ENCODE data around the gene SRP54. TPM values are rescaled to one million over a fixed set of nuclear protein-coding genes. Genes with fewer than 3 reads are reported as not detected.

The SRP54 gene
- 10 to 100 TPM; 58.3 to 80.3 TPM for total RNA-seq
- 49.2 TPM for polyA plus RNA-seq (2013, experiment 1 of 2)
- polyA plus RNA-seq (2013, experiment 2 of 2), result 45.7 TPM
- long read RNA-seq, experiment 1, transcript SRP54-201 (16 exons, 2,279 nt), result major isoform, 12 of 35 reads
- long read RNA-seq, experiment 1, partial matches to known transcripts, result 16 of 35 reads
- long read RNA-seq, experiment 1, other reads (novel, unspliced or antisense), result 7 of 35 reads
- long read RNA-seq, experiment 2, transcript SRP54-201 (16 exons, 2,279 nt), result major isoform, 194 of 211 reads
- long read RNA-seq, experiment 2, partial matches to known transcripts, result 3 of 211 reads
- long read RNA-seq, experiment 2, other reads (novel, unspliced or antisense), result 12 of 211 reads
- long read RNA-seq, experiment 3, transcript SRP54-201 (16 exons, 2,279 nt), result major isoform, 437 of 482 reads
- long read RNA-seq, experiment 3, partial matches to known transcripts, result 20 of 482 reads
- long read RNA-seq, experiment 3, other reads (novel, unspliced or antisense), result 23 of 482 reads
- long read RNA-seq, experiment 4, transcript SRP54-201 (16 exons, 2,279 nt), result major isoform, 143 of 261 reads
- long read RNA-seq, experiment 4, partial matches to known transcripts, result 114 of 261 reads
- long read RNA-seq, experiment 4, other reads (novel, unspliced or antisense), result 3 of 261 reads

GRCh38 chr14:34982421-34983147 lies at the start of gene SRP54:
SRP54 (plus strand) TSS chr14:34982992; CDS start chr14:34996710, 13,718 bp downstream.
- H3K4me1 Mint-ChIP-seq, result peaks cover 11% of the 10 kb centered on the region
- H3K36me3 Mint-ChIP-seq (ENCODE audit: low read depth), result peaks cover 3% of the 10 kb centered on the region
- H3K9me3 Mint-ChIP-seq, result no peaks in the 10 kb centered on the region
- Histone ChIP-seq H3K27ac (ENCODE audit: low read depth, low read length) (peak within 1 kb of the TSS; percentile 96), H3K27me3 (ENCODE audit: control insufficient read depth, insufficient read depth, low read length, poor library complexity, severe bottlenecking) (no peaks in the 10 kb centered on the region), H3K4me1 (ENCODE audit: control insufficient read depth, insufficient read depth, low read length) (no peaks in the 10 kb centered on the region), H3K36me3 (ENCODE audit: control insufficient read depth, insufficient read depth, low read length) (peaks cover 5% of the 10 kb centered on the region), H3K4me3 (ENCODE audit: low read length) (peak within 1 kb of the TSS; percentile 97), H3K9me3 (ENCODE audit: control insufficient read depth, low read length) (no peaks in the 10 kb centered on the region), H3K9ac (ENCODE audit: extremely low read depth, low read length, poor library complexity, severe bottlenecking) (peak within 1 kb of the TSS; percentile 81)
- peak; percentile 46 for TF ChIP-seq CTCF (conservative IDR thresholded peaks at IDR 0.05)
- H3K4me3 Mint-ChIP-seq, result no peak within 1 kb of the TSS
- H3K27ac Mint-ChIP-seq, result no peak within 1 kb of the TSS
- 0% methylated on average over 31 to 45 of the region's 45 CpGs for WGBS, 2 experiments (ENCODE audit: insufficient coverage in 1 of 2, insufficient read length in 1 of 2)
- peaks cover 2% of the 10 kb centered on the region for H3K27me3 Mint-ChIP-seq (ENCODE audit: insufficient read depth)
- DNase-seq, result peak; percentile 100

GRCh38 chr14:34933301-34933700 lies 49.5 kb upstream of the SRP54 start:
- WGBS, 2 experiments (ENCODE audit: insufficient coverage in 1 of 2, insufficient read length in 1 of 2), result 100% methylated on average over 1 of the region's 2 CpGs
- H3K4me3 Mint-ChIP-seq, result no peak overlapping the region

More at GRCh38 chr14:34933301-34933700, 49.5 kb upstream of the SRP54 start:
- Mint-ChIP-seq H3K27ac (no peak overlapping the region), H3K27me3 (ENCODE audit: insufficient read depth) (no peaks in the 10 kb centered on the region), H3K4me1 (no peaks in the 10 kb centered on the region), H3K36me3 (ENCODE audit: low read depth) (no peaks in the 10 kb centered on the region), H3K9me3 (no peaks in the 10 kb centered on the region)
- Histone ChIP-seq H3K9me3 (ENCODE audit: control insufficient read depth, low read length) (no peaks in the 10 kb centered on the region), H3K4me1 (ENCODE audit: control insufficient read depth, insufficient read depth, low read length) (no peaks in the 10 kb centered on the region), H3K36me3 (ENCODE audit: control insufficient read depth, insufficient read depth, low read length) (no peaks in the 10 kb centered on the region), H3K4me3 (ENCODE audit: low read length) (no peak overlapping the region), H3K27me3 (ENCODE audit: control insufficient read depth, insufficient read depth, low read length, poor library complexity, severe bottlenecking) (no peaks in the 10 kb centered on the region), H3K9ac (ENCODE audit: extremely low read depth, low read length, poor library complexity, severe bottlenecking) (no peak overlapping the region), H3K27ac (ENCODE audit: low read depth, low read length) (no peak overlapping the region)
- no peak for TF ChIP-seq CTCF (conservative IDR thresholded peaks at IDR 0.05)
- no peak for DNase-seq
